ENCODE measurements around the gene WFDC1.
"Not testable (repeated sequence)": the region's sequence is repeated elsewhere in the genome, so short reads cannot be mapped to it uniquely, and the experiment has no call there.

The WFDC1 gene

DNA sequence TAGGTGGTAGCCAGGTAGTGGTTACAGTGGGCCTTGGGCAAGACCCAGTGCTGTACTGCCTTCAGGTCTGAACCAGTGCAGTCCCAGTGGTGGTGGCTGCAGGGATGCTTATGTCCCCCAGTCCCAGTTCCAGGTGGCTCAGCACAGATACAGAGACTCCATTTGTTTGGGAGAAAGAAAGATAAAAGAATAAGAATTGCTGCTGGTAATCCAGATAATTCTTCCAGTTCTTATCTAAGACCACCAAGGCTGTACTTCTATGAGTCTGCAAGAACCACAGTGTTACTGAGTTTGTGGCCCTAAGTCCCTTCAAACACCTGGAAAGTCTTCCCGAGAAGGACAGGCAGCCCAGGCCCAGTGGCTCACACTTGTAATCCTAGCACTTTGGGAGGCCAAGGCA lies 39.8 kb downstream of the WFDC1 start:
- TF ChIP-seq ZFX (IDR thresholded peaks at IDR 0.05; ENCODE audit: borderline replicate concordance): no peak
- TF ChIP-seq, protein P1, sequence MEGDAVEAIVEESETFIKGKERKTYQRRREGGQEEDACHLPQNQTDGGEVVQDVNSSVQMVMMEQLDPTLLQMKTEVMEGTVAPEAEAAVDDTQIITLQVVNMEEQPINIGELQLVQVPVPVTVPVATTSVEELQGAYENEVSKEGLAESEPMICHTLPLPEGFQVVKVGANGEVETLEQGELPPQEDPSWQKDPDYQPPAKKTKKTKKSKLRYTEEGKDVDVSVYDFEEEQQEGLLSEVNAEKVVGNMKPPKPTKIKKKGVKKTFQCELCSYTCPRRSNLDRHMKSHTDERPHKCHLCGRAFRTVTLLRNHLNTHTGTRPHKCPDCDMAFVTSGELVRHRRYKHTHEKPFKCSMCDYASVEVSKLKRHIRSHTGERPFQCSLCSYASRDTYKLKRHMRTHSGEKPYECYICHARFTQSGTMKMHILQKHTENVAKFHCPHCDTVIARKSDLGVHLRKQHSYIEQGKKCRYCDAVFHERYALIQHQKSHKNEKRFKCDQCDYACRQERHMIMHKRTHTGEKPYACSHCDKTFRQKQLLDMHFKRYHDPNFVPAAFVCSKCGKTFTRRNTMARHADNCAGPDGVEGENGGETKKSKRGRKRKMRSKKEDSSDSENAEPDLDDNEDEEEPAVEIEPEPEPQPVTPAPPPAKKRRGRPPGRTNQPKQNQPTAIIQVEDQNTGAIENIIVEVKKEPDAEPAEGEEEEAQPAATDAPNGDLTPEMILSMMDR (IDR thresholded peaks at IDR 0.05): no peak
- H3K27ac ChIP-seq: no peak overlapping the region

DNA sequence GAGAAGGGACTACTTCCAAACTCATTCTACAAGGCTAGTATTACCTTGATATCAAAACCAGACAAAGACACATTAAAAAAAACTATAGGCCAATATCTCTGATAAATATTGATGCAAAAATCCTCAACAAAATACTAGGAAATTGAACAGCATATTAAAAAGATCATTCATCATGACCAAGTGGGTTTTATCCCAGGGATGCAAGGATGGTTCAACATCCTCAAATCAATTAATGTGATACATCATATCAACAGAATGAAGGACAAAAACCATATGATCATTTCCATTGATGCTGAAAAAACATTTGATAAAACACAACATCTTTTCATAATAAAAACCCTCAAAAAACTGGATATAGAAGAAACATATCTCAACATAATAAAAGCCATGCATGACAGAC lies 42.6 kb downstream of the WFDC1 start:
- not testable (repeated sequence) for H3K27ac ChIP-seq

DNA sequence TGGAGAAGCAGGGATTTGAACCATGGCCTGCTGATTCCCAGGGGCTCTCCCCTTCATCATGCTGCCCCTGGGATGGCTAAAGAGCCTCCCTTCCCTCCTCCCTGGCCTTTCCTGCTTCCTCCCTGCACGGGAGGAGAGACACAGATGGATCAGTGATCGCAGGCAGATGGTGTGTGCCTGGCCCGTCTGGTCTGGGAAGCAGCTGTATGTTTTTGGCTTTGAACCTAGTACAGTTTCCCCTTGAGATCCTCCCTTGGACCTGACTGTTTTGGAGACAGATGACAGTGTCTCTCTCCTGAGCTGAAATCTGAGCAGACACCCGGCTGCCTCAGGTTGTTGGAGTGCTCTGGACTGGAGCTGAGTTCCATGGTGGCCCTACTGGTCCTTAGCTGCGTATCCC lies 44.6 kb downstream of the WFDC1 start:
- no peak overlapping the region for H3K27ac ChIP-seq
- TF ChIP-seq ZFX (IDR thresholded peaks at IDR 0.05; ENCODE audit: borderline replicate concordance): no peak
- TF ChIP-seq, protein P1 (IDR thresholded peaks at IDR 0.05): no peak

DNA sequence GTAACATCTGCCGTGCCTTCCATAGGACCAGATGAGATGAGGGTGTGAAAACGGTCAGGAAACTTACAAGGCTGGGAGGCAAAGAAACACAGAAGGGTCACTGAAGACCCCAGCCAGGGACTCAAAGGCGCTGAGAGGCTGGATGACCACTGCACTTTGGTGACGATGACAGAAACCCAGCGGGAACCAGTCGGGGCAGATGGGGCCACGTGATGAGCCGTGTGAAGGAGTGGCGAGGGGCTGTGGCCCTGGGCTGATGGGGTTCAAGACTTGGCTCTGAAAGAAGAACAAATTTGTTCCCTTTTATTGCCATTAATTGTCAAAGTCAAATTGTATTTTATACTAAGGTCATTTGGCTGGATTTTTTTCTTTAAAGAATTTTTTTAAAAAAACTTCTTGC lies 45.1 kb downstream of the WFDC1 start:
- no peak for TF ChIP-seq ZFX (IDR thresholded peaks at IDR 0.05; ENCODE audit: borderline replicate concordance)
- TF ChIP-seq, protein P1 (IDR thresholded peaks at IDR 0.05): no peak
- no peak overlapping the region for H3K27ac ChIP-seq

DNA sequence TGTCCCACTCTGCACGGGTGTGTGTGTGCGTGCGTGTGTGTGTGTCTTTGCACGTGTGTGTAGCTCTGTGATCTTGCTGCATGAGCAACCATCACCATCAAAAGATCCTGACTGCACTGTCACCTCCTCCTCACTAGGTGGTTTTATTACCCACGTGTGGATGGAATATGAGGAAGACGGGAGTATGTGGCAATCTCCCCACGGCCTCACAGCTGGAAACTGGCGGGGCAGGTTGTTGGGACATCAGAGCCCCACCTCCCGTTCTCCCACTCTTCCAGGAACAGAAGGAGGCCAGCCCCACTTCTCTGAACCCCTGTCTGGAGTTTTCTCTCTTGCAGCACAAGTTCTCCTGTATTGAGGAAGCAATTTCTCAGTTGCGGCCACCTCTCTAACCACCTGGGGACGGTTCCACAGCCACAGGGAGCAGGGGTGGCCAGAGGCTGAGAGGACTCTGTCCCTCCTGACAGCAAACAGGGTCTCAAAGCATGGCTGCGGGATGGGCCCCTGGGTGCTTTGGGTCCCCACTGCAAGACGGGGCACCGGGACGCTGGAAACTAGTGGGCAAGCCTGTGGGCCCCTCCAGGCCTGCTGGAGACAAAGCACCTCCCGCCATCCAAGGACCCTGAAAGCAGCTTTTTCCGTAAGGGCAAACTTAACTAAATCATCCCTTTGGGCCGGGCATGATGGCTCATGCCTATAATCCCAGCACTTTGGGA lies 45.8 kb downstream of the WFDC1 start:
- no peak overlapping the region for H3K27ac ChIP-seq
- TF ChIP-seq, protein P1 (IDR thresholded peaks at IDR 0.05): no peak
- TF ChIP-seq ZFX (IDR thresholded peaks at IDR 0.05; ENCODE audit: borderline replicate concordance): no peak

DNA sequence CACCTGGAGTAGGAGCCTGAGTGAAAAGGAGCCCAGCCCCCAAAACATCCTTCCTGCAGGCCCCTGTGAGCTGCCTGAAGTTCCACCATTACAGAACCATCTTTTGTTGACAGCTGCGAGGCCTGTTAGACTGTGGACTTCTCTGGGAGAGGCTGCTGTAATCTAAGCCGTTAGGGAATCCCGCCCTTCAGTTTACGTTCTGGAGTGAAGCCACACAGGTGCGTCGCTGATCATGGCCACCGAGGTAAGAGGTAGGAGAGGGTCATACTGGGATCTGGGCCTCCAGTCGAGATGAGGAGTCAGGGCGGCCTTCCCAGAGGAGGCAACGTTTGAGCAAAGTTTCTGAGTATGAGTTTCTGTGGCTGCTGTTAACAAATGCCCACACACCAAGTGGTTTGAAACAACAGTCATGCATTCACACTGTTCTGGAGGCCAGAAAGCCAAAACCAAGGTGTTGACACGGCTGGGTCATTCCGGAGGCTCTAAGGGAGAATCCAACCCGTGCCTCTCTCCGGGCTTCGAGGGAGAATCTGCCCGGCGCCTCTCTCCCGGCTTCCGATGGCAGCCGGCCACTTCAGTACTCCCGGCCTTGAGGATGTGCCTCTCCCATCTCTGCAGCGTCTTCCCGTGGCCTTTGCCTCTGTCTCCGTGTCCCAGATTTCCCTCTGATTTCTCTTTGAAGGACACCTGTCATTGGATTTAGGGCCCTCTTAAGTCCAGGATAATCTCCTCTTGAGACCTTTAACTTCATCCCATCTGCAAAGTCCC lies 47.0 kb downstream of the WFDC1 start:
- no peak overlapping the region for H3K27ac ChIP-seq
- no peak for TF ChIP-seq ZFX (IDR thresholded peaks at IDR 0.05; ENCODE audit: borderline replicate concordance)
- TF ChIP-seq, protein P1 (IDR thresholded peaks at IDR 0.05): no peak

DNA sequence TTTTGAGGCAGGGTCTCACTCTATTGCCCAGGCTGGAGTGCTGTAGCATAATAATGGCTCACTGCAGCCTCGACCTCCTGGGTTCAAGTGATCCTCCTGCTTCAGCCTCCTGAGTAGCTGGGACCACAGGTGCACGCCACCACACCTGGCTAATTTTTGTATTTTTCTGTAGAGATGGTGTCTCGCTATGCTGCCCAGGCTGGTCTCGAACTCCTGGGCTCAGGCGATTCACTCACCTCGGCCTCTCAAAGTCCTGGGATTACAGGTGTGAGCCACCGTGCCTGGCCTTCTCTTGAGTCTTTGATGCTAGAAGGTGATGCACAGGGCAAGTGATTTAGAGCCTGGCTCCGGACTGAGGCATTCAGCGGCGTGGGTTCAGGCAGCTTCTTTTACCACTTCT lies 49.1 kb downstream of the WFDC1 start:
- H3K27ac ChIP-seq: not testable (repeated sequence)

DNA sequence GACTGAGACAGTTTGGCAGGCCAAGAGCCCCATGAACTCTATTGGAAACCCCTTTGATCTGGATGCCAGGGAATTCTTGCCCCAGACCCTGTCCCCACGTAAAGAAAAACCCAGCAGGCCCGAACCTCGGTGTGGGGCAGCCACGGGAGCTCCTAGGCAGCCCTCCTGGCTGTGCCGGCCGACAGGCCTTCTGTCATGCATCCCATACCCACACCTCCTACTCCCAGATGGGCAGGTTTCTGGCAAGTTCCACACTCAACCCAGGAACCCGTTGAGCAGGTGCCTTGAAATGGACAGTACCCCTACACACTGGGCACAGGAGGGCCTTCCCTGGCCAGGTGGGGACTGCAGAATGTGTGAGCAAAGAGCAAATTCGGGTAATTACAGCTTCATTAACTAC lies 50.1 kb downstream of the WFDC1 start:
- TF ChIP-seq ZFX (IDR thresholded peaks at IDR 0.05; ENCODE audit: borderline replicate concordance): no peak
- TF ChIP-seq, protein P1 (IDR thresholded peaks at IDR 0.05): no peak
- no peak overlapping the region for H3K27ac ChIP-seq
